NB4 (cell line): ENCODE results near the gene RAB43.

ENCODE experiments used
- MYC ChIP-seq: IDR thresholded peaks from 2 replicates; pipeline ENCODE4 v1.6.1; 2011; ENCODE audit warnings: low read depth, low read length
- POLR2A ChIP-seq: IDR thresholded peaks from 2 replicates; pipeline ENCODE4 v1.6.1; 2011; ENCODE audit warnings: mild to moderate bottlenecking; ENCODE audit not compliant: insufficient read length; ENCODE audit errors: extremely low read depth
- TF ChIP-seq, protein P1 (sequence below): IDR thresholded peaks from one replicate; pipeline ENCODE4 v1.5.1; 2012; ENCODE audit warnings: low read depth, low read length

DNA sequence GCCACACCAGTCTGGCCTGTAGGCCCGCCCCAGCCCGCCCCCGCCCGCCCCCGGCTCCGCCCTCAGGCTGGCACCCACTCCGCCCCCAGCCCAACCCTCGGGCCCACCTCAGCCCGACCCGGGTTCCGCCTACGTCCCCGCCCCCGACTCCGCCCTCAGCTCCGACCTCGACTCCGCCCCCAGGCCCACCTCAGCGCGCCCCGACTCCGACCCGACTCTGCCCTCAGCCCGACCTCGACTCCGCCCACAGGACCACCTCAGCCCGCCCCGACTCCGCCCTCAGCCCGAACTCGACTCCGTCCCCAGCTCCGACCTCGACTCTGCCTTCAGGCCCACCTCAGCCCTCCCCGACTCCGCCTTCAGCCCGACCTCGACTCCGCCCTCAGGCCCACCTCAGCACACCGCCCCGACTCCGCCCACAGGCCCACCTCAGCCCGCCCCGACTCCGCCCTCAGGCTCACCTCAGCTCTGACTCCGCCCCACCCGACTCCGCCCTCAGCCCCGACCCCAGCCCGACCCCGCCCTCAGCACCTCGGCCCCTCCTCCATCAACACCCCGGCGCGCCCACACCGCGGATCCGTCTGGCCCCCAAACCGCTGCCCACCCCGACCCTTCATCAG lies at the start of gene RAB43:
- TF ChIP-seq, protein P1, sequence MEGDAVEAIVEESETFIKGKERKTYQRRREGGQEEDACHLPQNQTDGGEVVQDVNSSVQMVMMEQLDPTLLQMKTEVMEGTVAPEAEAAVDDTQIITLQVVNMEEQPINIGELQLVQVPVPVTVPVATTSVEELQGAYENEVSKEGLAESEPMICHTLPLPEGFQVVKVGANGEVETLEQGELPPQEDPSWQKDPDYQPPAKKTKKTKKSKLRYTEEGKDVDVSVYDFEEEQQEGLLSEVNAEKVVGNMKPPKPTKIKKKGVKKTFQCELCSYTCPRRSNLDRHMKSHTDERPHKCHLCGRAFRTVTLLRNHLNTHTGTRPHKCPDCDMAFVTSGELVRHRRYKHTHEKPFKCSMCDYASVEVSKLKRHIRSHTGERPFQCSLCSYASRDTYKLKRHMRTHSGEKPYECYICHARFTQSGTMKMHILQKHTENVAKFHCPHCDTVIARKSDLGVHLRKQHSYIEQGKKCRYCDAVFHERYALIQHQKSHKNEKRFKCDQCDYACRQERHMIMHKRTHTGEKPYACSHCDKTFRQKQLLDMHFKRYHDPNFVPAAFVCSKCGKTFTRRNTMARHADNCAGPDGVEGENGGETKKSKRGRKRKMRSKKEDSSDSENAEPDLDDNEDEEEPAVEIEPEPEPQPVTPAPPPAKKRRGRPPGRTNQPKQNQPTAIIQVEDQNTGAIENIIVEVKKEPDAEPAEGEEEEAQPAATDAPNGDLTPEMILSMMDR: no peak
- TF ChIP-seq POLR2A (no peak), MYC (no peak)
